ENCODE results near the gene IP6K3. TPM values are rescaled to one million over a fixed set of nuclear protein-coding genes. Genes with fewer than 3 reads are reported as not detected.

The IP6K3 gene
- total and polyA plus RNA-seq, 2 experiments from 2014 or later: 0.14 to 0.16 TPM

DNA sequence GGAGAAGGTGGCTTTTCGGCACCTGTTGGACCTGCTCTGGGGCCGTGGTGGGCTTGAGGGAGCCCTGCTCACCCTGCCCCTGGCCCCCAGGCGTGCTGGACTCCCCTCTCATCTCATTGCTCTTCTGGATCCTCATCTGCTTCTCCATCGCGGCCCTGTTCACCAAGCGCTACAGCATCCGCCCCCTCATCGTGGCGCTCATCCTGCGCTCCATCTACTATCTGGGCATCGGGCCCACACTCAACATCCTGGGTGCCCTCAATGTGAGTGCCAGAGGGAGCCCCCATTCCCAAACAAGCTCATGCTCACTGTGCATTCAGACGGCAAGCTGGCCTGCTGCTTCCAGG lies 57.6 kb downstream of the IP6K3 start:
- Histone ChIP-seq H3K4me2 (no peak overlapping the region), H3K36me3 (ENCODE audit: insufficient read depth) (peaks cover 10% of the 10 kb centered on the region; the same call in 1 of the 2 replicates), H3K4me1 (ENCODE audit: insufficient read depth) (no peaks in the 10 kb centered on the region), H3F3A (replicated peaks; ENCODE audit: low read depth) (no peaks in the 10 kb centered on the region), H3K9me2 (ENCODE audit: insufficient read depth) (no peaks in the 10 kb centered on the region), H3K79me2 (replicated peaks; ENCODE audit: insufficient read depth) (no peaks in the 10 kb centered on the region), H3K4me3 (no peak overlapping the region), H2AFZ (no peak overlapping the region), H3K27me3 (ENCODE audit: insufficient read depth) (no peaks in the 10 kb centered on the region), H4K20me1 (replicated peaks; ENCODE audit: insufficient read depth) (no peaks in the 10 kb centered on the region; the same call in 1 of the 2 replicates), H3K27ac (ENCODE audit: low read depth) (no peak overlapping the region)
- peaks cover 12% of the 10 kb centered on the region for H3K4me1 Mint-ChIP-seq
- no peak overlapping the region for H3K4me3 Mint-ChIP-seq
- ATAC-seq: no peak
- peaks cover 42% of the 10 kb centered on the region for H3K36me3 Mint-ChIP-seq (ENCODE audit: low read depth)
- H3K27me3 Mint-ChIP-seq (ENCODE audit: insufficient read depth, low read depth, poor library complexity): peaks cover 24% of the 10 kb centered on the region
- no peak for DNase-seq (ENCODE audit: low spot score)
- H3K27ac Mint-ChIP-seq: no peak overlapping the region
- no peaks in the 10 kb centered on the region; the same call in 2 of the 3 replicates for H3K9me3 Mint-ChIP-seq
- TF ChIP-seq ZNF331 (CRISPR knock-in tag; IDR thresholded peaks at IDR 0.05; ENCODE audit: low read depth) (no peak), CTCF (conservative IDR thresholded peaks at IDR 0.05; ENCODE audit: low read depth in 2 of 2) (no peak), CREB1 (CRISPR knock-in tag; IDR thresholded peaks at IDR 0.05; ENCODE audit: low read depth) (no peak), POLR2AphosphoS5 (IDR thresholded peaks at IDR 0.05; ENCODE audit: low read depth) (no peak), EZH2phosphoT487 (IDR thresholded peaks at IDR 0.05; ENCODE audit: unreplicated experiment) (no peak), ETS1 (IDR thresholded peaks at IDR 0.05) (no peak), STAT1 (IDR thresholded peaks at IDR 0.05; ENCODE audit: unreplicated experiment) (no peak), ZNF114 (CRISPR knock-in tag; IDR thresholded peaks at IDR 0.05) (no peak), JUNB (IDR thresholded peaks at IDR 0.05; ENCODE audit: unreplicated experiment) (no peak), NANOG (IDR thresholded peaks at IDR 0.05; ENCODE audit: borderline replicate concordance) (no peak), EZH2 (IDR thresholded peaks at IDR 0.05; ENCODE audit: low read depth, unreplicated experiment) (no peak)
- TF ChIP-seq, protein P1, sequence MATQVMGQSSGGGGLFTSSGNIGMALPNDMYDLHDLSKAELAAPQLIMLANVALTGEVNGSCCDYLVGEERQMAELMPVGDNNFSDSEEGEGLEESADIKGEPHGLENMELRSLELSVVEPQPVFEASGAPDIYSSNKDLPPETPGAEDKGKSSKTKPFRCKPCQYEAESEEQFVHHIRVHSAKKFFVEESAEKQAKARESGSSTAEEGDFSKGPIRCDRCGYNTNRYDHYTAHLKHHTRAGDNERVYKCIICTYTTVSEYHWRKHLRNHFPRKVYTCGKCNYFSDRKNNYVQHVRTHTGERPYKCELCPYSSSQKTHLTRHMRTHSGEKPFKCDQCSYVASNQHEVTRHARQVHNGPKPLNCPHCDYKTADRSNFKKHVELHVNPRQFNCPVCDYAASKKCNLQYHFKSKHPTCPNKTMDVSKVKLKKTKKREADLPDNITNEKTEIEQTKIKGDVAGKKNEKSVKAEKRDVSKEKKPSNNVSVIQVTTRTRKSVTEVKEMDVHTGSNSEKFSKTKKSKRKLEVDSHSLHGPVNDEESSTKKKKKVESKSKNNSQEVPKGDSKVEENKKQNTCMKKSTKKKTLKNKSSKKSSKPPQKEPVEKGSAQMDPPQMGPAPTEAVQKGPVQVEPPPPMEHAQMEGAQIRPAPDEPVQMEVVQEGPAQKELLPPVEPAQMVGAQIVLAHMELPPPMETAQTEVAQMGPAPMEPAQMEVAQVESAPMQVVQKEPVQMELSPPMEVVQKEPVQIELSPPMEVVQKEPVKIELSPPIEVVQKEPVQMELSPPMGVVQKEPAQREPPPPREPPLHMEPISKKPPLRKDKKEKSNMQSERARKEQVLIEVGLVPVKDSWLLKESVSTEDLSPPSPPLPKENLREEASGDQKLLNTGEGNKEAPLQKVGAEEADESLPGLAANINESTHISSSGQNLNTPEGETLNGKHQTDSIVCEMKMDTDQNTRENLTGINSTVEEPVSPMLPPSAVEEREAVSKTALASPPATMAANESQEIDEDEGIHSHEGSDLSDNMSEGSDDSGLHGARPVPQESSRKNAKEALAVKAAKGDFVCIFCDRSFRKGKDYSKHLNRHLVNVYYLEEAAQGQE (IDR thresholded peaks at IDR 0.05; ENCODE audit: unreplicated experiment): no peak
- TF ChIP-seq, protein P2, sequence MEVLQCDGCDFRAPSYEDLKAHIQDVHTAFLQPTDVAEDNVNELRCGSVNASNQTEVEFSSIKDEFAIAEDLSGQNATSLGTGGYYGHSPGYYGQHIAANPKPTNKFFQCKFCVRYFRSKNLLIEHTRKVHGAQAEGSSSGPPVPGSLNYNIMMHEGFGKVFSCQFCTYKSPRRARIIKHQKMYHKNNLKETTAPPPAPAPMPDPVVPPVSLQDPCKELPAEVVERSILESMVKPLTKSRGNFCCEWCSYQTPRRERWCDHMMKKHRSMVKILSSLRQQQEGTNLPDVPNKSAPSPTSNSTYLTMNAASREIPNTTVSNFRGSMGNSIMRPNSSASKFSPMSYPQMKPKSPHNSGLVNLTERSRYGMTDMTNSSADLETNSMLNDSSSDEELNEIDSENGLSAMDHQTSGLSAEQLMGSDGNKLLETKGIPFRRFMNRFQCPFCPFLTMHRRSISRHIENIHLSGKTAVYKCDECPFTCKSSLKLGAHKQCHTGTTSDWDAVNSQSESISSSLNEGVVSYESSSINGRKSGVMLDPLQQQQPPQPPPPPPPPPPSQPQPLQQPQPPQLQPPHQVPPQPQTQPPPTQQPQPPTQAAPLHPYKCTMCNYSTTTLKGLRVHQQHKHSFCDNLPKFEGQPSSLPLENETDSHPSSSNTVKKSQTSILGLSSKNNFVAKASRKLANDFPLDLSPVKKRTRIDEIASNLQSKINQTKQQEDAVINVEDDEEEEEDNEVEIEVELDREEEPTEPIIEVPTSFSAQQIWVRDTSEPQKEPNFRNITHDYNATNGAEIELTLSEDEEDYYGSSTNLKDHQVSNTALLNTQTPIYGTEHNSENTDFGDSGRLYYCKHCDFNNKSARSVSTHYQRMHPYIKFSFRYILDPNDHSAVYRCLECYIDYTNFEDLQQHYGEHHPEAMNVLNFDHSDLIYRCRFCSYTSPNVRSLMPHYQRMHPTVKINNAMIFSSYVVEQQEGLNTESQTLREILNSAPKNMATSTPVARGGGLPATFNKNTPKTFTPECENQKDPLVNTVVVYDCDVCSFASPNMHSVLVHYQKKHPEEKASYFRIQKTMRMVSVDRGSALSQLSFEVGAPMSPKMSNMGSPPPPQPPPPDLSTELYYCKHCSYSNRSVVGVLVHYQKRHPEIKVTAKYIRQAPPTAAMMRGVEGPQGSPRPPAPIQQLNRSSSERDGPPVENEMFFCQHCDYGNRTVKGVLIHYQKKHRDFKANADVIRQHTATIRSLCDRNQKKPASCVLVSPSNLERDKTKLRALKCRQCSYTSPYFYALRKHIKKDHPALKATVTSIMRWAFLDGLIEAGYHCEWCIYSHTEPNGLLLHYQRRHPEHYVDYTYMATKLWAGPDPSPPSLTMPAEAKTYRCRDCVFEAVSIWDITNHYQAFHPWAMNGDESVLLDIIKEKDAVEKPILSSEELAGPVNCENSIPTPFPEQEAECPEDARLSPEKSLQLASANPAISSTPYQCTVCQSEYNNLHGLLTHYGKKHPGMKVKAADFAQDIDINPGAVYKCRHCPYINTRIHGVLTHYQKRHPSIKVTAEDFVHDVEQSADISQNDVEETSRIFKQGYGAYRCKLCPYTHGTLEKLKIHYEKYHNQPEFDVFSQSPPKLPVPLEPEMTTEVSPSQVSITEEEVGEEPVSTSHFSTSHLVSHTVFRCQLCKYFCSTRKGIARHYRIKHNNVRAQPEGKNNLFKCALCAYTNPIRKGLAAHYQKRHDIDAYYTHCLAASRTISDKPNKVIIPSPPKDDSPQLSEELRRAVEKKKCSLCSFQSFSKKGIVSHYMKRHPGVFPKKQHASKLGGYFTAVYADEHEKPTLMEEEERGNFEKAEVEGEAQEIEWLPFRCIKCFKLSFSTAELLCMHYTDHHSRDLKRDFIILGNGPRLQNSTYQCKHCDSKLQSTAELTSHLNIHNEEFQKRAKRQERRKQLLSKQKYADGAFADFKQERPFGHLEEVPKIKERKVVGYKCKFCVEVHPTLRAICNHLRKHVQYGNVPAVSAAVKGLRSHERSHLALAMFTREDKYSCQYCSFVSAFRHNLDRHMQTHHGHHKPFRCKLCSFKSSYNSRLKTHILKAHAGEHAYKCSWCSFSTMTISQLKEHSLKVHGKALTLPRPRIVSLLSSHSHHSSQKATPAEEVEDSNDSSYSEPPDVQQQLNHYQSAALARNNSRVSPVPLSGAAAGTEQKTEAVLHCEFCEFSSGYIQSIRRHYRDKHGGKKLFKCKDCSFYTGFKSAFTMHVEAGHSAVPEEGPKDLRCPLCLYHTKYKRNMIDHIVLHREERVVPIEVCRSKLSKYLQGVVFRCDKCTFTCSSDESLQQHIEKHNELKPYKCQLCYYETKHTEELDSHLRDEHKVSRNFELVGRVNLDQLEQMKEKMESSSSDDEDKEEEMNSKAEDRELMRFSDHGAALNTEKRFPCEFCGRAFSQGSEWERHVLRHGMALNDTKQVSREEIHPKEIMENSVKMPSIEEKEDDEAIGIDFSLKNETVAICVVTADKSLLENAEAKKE (CRISPR knock-in tag; IDR thresholded peaks at IDR 0.05): no peak

Measured in GM23338 (cell line).